GM19351 (cell line): ENCODE data around the gene ZCCHC3.
A peak's percentile ranks its signal among the peaks of the same experiment; 100 is the strongest.

ENCODE experiments used
- ATAC-seq: cut with Tn5 transposase; IDR thresholded peaks from one replicate; pipeline ENCODE4 v1.9.1; 2021; ENCODE audit warnings: mild to moderate bottlenecking, moderate library complexity; ENCODE audit not compliant: unreplicated experiment

Gene ZCCHC3

DNA sequence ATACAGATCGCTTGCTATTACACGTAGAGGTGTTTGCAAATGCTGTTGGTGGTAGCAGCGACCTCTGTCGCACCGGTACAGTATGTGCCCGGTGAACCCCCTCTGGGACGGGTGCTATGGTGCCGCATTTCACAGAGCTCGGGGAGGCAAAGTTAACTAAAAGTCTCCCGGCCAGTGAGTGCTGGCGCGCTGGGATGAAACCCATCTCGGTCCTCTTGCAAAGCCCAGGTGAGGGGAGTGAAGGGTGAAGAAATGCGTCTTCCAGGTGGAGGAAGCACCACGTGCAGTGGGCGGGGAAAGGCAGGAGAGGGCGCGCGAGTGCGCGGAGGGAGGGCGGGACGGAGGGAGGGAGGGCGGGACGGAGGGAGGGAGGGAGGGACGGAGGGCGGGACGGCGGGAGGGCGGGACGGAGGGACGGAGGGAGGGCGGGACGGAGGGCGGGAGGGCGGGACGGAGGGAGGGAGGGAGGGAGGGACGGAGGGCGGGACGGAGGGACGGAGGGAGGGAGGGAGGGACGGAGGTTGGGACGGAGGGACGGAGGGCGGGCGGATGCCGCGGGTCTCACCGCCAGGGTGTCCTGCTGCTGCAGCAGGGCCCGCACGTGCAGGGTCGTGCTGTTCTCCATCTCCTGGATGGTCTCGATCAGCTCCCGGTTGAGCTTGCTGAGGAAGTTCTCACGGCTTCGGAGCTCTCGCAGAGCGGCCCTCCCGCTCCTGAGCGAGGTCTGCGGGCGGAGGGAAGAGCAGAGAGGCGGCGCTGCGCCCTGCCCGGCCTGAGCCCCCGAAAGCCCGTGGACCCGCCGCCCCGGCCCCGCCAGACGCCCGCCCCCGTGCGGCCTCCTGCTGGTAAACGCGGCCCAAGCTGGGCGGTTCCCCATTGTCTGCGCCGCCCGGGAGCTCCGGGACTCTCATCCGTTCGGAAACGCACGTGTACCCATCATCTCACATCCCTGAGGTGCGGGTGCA is 18.5 kb upstream of the ZCCHC3 start:
- ATAC-seq: no peak

DNA sequence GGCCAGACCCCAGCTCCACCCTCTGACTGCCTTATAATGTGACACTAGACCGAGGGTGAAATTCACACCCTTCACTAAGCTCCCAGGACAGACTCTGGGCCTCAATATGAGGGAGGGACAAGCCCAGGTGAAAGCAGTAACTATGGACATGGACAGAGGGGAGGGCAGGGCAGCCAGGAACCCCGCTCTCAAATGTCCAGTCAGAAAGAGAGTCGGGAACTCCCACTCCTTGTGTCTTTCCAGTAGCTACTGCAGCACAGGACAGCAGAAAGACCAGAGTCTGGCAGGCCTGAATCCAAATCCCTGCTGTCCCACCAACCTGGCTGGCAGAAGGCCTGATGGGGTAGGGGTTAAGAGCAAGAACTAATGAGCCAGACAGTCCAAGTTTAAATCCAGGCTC is 13.2 kb upstream of the ZCCHC3 start:
- no peak for ATAC-seq

DNA sequence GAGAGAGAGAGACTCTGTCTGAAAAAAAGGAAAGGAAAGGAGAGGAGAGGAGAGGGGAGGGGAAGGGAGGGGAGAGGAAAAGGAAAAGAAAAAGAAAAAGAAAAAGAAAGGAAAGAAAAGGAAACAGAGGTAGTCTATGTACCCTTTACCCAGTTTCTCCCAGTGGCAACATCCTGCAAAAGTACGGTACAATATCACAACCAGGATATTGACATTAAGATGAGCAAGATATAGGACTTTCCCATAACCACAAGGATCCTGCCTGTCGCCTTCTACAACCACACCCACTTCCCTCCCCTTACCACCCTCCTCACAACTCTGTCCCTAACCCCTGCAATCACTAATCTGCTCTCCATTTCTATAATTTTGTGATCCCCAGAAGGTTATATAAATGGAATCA is 10.9 kb upstream of the ZCCHC3 start:
- no peak for ATAC-seq

DNA sequence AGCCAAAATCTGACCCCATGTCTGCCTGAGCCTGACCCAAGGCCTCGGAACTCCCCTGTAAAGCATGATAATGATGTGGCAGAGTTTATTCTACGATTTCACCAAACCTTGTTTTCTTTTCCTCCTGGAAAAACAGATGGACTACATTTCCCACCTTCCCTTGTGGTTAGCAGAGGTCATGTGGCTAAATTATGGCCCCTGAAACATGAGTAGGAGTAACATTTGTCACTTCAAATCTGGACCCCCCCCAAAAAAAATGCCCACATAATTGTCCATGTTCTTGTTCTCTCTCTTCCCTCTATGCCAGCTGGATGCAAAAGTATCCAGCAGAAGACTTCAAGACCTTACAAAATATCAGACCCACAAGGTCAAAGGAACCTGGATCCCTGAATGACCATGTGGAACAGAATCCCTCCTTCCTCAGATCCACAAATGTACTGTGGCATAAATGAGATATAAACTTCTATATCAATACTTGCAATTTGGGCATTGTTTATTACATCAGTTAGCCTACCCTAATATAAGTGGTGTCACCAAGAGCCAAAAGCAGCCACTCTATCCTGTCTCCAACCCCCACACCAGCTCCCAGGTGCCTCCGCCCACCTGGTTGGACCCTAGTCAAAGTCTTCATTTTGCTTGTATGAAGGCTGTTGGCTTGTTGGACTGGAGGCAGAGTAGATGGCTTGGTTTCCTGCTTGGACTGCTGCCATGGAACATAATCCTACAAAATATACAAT is 8.2 kb upstream of the ZCCHC3 start:
- no peak for ATAC-seq

DNA sequence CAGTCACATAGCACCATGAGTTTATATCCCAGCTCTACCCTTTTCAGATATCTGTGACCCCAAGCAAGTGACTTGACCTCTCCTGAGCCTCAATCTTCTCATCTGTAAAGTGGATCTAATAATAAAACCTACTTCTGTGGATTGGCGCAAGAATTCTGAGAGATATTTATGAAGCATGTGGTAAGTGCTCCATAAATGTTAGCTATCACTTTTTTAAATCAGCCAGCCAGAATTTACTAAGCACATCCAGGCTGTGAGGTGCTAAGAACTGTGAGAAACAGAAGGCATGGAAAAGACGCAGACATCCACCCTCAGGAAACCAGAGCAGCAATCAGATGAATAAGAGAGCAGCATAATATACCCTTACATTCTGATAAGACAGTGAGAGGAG is 7.7 kb upstream of the ZCCHC3 start:
- ATAC-seq: no peak

DNA sequence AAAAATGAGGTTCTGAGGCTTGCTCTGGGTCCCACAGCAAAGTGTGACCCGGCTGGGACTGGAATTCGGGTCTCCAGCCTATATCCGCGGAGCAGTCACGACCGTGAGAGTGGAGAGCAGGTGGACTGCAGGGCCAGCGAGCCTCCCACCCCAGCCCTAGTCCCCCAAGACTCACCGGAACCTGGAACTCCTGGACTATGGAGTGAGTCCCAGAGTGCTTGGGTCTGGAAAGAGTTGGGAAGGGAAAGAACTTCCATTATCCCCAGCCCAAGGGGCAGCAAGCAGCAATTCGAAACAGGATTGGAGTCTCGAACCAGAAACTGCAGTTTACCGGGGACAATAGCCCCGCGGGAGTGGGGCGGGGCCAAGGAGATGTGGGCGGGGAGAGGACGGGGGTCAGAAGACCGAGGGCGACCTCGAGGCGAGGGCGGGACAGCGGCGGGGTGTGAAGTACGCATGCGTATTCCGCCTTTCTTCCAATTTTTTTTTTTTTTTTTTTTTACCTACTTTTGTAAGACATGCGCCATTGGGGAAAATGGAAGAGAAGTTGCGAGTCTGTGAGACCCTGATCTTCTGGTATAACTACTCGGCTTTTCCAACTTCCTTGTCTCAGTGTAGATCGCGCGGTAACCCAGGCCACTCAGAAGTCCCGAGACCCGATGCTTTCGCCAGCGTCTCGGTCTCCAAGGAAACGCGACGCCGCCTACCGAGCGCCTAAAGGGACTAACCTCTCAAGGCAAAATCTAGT is 7.1 kb upstream of the ZCCHC3 start, which contains the start of gene C20orf96:
TSS of gene C20orf96 (minus strand) at position 667 of the 748 bp plus-strand sequence. CDS start at position 527, 140 bp downstream.
- peak; percentile 87 for ATAC-seq

DNA sequence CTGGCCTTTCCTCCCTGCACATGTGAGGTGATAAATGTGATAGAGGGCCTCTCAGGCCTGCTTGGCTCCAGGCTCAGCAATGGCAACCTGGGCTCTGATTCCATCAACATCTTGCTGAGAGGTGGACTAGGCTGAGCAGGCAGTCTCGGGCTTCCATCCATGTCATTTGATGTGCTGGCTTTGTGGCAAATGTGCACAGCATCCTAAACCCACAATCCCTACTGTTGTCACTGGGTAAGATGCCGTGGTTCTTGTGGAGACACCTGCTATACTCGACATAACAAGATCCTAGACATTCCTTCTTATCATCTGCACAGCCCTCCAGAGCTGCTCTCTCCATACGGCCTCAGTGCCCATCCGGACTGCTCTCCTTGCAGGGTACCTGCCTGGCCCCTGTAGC is 2.8 kb upstream of the ZCCHC3 start:
- ATAC-seq: no peak

DNA sequence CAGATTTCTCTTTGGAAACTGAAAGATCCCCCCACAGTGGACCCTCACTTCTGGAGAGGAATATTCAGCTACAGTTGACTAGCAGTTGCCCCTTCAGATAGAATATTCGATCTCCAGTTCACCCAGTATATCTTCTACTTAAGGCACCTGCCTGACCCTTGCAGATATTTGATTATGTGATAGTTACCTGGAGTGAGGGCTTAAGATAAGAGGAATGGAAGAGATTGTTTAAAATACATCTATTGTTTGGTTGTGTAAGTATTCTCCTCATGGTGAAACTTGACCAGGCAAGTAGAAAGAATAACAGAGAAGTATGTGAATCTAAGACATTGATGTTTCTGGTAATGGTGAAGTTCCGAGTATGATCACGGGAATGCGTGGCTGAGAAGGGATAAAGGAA is 1.6 kb upstream of the ZCCHC3 start:
- no peak for ATAC-seq

DNA sequence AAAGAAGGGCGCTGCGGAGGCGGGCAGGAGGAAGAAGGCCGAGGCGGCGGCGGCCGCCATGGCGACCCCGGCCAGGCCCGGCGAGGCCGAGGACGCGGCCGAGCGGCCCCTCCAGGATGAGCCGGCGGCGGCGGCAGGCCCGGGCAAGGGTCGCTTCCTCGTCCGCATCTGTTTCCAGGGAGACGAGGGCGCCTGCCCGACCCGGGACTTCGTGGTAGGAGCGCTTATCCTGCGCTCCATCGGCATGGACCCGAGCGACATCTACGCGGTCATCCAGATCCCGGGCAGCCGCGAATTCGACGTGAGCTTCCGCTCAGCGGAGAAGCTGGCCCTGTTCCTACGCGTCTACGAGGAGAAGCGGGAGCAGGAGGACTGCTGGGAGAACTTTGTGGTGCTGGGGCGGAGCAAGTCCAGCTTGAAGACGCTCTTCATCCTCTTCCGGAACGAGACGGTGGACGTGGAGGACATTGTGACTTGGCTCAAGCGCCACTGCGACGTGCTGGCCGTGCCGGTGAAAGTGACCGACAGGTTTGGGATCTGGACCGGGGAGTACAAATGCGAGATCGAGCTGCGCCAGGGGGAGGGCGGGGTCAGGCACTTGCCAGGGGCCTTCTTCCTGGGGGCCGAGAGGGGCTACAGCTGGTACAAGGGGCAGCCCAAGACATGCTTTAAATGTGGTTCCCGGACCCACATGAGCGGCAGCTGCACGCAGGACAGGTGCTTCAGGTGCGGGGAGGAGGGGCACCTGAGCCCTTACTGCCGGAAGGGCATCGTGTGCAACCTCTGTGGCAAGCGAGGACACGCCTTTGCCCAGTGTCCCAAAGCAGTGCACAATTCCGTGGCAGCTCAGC is 780 bp downstream of the ZCCHC3 start:
- ATAC-seq: peak; percentile 24

DNA sequence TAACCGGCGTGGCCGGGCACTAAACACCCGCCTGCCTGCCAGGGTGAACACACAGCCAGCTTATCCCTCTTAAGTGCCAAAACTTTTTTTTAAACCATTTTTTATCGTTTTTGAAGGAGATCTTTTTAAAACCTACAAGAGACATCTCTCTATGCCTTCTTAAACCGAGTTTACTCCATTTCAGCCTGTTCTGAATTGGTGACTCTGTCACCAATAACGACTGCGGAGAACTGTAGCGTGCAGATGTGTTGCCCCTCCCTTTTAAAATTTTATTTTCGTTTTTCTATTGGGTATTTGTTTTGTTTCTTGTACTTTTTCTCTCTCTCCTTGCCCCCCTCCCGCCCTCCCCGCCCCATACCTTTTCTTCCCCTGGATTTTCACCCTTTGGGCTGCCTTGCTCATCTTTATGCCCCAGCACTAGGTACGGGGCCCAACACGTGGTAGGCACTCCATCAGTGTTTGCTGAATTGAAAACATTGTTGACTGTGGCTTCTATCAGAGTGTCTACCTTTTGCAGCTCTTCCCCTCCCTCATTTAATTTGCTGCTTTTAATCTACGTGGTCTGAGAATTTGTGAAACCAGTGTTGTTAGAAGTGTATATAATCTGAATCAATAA is 1.5 kb downstream of the ZCCHC3 start:
- no peak for ATAC-seq

DNA sequence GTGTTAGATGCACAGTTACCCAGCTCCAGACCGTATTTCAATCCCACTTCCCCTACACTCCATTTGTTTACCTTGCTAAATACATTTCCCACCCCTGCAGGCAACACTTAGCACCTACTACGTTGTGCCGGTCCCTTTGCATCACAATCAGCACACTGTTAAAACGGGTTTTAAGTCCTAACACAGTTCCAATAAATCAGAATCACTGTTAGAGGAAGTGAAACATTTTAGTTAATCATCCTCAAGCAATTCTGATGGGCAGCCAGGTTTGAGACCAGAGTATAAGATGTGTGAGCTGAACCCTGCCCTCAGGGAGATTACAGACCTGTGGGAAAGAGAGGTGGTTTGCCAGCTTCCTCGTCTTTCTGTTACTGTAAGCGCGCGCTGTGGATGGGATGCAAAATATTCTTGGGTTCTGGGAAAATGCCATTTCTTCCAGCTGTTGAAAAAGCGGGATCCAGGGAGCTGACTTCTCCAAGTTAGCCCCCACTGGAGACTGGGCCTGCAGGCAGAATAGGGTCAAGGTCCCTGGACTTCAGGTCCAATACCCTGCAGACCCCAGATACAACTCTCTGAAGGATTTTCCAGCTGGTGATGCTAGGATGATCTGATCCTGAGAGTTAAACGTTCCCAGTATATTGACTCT is 3.1 kb downstream of the ZCCHC3 start:
- ATAC-seq: no peak

DNA sequence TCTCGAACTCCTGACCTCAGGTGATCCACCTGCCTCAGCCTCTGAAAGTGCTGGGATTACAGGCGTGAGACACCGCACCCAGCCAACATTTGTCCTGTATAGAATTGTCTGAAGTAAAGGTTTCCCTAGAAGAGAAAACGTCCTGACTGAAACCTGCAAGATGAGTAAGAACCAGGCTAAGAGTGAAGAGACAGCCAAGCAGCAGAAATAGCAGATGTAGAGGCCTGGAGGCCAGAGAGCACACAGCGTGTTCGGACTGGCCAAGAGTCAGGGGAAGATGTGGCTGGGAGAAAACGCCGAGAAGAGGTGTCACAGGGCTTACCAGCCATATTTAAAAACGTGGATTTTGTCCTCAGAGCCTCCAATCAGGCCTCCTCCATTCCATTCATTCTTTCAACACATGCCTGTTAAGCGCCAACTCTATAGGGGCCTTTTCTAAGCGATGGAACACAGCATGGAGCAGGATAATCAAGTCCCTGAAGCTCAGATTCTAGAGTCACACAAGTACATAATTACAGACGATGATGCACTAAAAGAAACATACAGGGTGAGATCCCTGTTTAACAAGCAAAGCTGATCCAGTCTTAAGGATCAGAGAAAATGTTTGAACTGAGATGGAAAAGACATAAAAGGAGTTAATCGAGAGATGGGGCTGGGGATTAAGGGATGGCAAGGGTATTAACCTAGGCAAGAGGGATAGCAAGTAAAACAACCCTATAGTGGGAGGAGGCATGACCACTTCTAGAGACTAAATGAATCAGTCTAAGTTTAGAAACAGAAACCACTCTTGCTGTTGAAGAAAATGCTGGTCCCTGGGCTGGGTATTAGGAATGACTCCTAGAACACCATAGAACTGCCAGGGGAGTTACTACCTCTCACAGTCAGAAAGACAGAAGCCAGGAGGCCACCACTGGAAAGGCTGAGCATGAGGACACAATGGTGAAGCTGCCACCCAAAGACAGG is 4.8 kb downstream of the ZCCHC3 start:
- no peak for ATAC-seq

DNA sequence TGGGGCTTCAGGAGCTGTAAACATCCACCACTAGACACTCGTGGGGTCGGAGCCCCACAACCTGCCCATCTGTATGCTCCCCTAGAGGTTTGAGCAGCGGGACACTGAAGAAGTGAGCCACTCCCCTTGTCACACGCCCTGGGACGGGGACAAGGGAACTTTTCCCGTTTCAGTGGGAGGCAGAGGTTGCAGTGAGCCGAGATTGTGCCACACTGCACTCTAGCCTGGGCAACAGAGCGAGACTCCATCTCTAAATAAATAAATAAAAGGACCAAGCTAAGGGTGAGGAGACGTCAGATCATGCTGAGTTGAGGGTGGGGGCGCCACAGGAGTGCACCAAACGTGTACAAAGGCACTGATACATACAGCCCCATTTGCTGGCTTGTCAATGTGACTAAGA is 8.4 kb downstream of the ZCCHC3 start:
- no peak for ATAC-seq

DNA sequence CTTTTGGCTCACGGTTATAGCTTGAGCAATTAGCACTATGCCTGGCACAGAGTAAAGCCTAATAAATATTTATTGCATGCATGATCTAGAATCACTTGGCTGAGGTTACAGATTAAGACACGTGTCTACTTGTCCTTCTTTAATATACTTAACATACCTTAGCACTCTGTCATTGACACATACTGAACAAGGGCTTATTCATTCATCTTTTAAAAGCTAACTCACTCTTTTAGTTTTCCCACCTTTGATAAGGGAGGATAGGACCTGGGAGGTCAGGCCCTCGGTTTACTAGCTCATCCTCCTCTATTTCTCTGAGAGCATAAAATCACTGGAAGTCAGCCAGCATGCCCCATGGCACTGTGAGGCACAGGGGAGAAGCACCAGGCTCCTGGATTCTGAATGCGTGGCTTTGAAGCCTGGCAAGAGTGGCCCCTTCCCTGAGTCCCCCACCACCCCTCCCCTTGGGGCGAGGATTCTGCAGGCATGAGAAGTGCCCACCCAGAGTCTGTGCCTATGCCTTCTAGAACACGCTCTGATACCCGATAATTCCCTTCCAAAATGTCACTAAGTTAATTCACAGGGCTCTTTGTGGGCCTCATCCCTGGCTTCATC is 11.2 kb downstream of the ZCCHC3 start:
- no peak for ATAC-seq

DNA sequence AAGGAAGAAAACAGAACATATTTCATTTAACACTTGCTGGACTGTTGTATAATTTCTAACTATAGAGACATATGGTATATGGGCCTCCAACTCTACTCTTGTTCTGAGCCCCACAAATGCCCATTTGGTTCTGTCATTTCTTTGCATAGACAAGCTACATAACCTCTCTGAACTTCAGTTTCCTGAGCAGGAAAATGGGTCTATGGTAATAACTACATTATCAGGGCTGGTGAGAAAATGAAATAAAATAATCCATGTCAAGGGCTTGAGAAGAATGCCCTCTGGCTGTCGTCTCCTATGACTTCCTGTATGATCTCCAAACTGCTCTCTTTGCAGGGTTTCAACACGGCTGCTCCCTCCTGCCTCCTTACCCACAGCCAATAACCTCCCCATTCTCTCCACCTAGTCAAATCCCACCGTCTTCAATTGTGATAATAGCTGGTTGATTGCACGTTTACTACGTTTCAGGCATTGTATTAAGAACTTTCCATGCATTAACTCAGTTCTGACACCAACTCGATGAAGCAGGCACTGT is 12.0 kb downstream of the ZCCHC3 start:
- ATAC-seq: no peak

DNA sequence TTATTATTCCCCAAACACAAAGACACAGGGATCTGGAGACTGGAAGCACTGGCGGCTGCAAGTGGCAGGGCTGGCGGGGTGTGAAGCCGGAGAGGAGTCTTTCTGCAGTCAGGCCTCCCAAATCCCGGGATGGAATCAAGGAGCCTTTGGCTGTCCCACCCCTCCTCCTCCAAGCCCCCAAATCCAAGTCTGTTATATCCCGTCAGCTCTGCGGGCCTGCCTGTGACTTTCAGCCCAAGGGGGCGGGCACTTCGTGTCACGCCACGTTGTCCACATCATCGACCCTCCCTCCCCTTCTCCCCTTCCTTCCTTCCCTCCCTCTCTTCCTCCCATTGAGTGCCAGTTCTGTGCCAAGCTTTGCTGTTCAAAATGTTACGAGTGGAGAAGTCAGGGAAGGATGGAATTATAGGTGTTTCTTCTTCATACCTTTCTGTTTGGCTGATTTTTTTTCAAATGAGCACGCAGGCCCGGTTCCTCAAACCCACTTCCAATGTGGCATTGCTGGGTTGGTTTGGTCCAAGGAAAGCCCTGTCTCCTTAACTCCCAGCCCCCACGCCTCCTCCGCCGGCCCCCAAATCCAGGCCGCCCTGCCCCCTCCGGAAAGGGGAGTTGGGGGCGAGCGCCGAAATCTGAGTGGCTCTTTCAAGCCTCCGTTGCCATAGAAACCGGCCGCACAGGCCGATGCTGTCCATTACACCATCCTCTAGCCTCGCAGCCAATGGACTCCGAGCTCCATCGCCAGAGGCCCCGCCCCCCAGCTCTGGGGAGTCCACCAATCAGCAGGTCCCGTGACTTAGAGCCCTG is 12.7 kb downstream of the ZCCHC3 start:
- peak; percentile 97 for ATAC-seq

DNA sequence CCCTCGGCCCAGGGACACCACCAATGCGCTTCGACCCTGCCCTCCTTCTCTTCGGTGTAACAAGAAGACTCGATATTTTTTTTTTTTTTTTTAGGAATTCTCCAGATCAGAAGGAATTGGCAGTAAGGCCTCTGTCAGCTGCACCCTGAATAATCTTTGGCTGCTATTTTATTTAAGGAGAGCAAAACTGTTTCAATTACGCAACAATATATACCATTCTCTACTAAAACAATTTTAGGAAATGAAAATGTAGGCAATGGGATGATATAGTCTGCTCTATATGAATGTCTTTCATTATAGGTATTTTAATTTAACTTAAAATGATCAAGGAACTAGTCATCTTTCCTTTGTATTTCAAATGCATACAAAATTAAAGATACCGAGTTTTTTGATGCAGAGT is 13.3 kb downstream of the ZCCHC3 start:
- ATAC-seq: no peak
